PC-9 (cell line): ENCODE data around the gene MYO1C. TPM values are rescaled to one million over a fixed set of nuclear protein-coding genes. Genes with fewer than 3 reads are reported as not detected.
"Not testable (repeated sequence)": the region's sequence is repeated elsewhere in the genome, so short reads cannot be mapped to it uniquely, and the experiment has no call there.

Experiments used
- BruUV-seq: library from RNA; stranded (reverse); fragments of 400-500 nt; replicated peaks from 2 replicates; lab custom pipeline; 2021; lab: Mats Ljungman, UMichigan
- CTCF ChIA-PET: fragments of 300-600 bp; sonication (Branson Sonifier 250); formaldehyde crosslinking; loops from one replicate; lab custom pipeline; 2022; ENCODE audit warnings: antibody characterized with exemption; lab: Charles Lee
- POLR2A ChIA-PET: fragments of 300-600 bp; sonication (Branson Sonifier 250); formaldehyde crosslinking; loops from one replicate; lab custom pipeline; 2022; ENCODE audit warnings: antibody characterized with exemption; ENCODE audit not compliant: unreplicated experiment; lab: Charles Lee
- DNase-seq, 2 experiments: peaks; one replicate each; pipeline versions ENCODE4 v3.0.0 to v3.0.0-alpha.2; 2015 to 2022; ENCODE audit warnings: mixed read lengths in 1 of 2
- H2AFZ ChIP-seq: fragments of 200-600 bp; sonication (generic); 2 replicates; pipeline ENCODE4 v1.8.1; 2017; ENCODE audit warnings: antibody characterized with exemption
- H3F3A ChIP-seq: fragments of 200-600 bp; sonication (generic); 2 replicates; pipeline ENCODE4 v1.8.1; 2017; ENCODE audit warnings: antibody characterized with exemption, mild to moderate bottlenecking, low read depth; ENCODE audit not compliant: insufficient read depth
- H3K27ac ChIP-seq: fragments of 200-600 bp; sonication (generic); 2 replicates; pipeline ENCODE4 v1.6.1; 2016; ENCODE audit warnings: mixed run types
- H3K27me3 ChIP-seq: fragments of 200-600 bp; sonication (generic); 2 replicates; pipeline ENCODE4 v1.6.1; 2016; ENCODE audit warnings: low read depth, mixed run types; ENCODE audit not compliant: insufficient read depth
- H3K36me3 ChIP-seq: fragments of 200-600 bp; sonication (generic); 2 replicates; pipeline ENCODE4 v1.6.1; 2016; ENCODE audit warnings: low read depth, mixed run types
- H3K4me1 ChIP-seq: fragments of 200-600 bp; sonication (generic); replicated peaks from 2 replicates; pipeline ENCODE4 v1.6.1; 2016; ENCODE audit warnings: mixed run types; ENCODE audit not compliant: insufficient read depth
- H3K4me2 ChIP-seq: fragments of 200-600 bp; sonication (generic); 2 replicates; pipeline ENCODE4 v1.6.1; 2017; ENCODE audit warnings: mixed run types
- H3K4me3 ChIP-seq: fragments of 200-600 bp; sonication (generic); 2 replicates; pipeline ENCODE4 v1.6.1; 2016; ENCODE audit warnings: mixed run types
- H3K79me2 ChIP-seq: fragments of 200-600 bp; sonication (generic); 2 replicates; pipeline ENCODE4 v1.6.1; 2017; ENCODE audit warnings: low read depth, mixed run types
- H3K9me2 ChIP-seq: fragments of 200-600 bp; sonication (generic); 2 replicates; pipeline ENCODE4 v1.8.1; 2017; ENCODE audit warnings: mild to moderate bottlenecking; ENCODE audit not compliant: insufficient read depth
- H3K9me3 ChIP-seq: fragments of 200-600 bp; sonication (generic); 2 replicates; pipeline ENCODE4 v1.8.1; 2016; ENCODE audit warnings: low read depth; ENCODE audit not compliant: insufficient read depth
- H4K20me1 ChIP-seq: fragments of 200-600 bp; sonication (generic); 2 replicates; pipeline ENCODE4 v1.8.1; 2017; ENCODE audit not compliant: insufficient read depth
- EZH2 ChIP-seq: fragments of 200-600 bp; sonication (generic); IDR thresholded peaks from 2 replicates; pipeline ENCODE4 v1.8.0; 2017; ENCODE audit warnings: antibody characterized with exemption, low read depth
- intact Hi-C: fragments of 100-400 bp; cut with micrococcal nuclease; formaldehyde crosslinking; loops from one replicate; pipeline ENCODE4 v1.10.0; 2022; ENCODE audit not compliant: unreplicated experiment
- total RNA-seq: library from RNA; stranded (reverse); gene quantifications from 2 replicates; pipeline ENCODE4 v1.2.3, GENCODE V29; 2021
- TF ChIP-seq, protein P1 (sequence below): fragments of 200-600 bp; sonication (generic); conservative IDR thresholded peaks from 2 replicates; pipeline ENCODE4 v1.6.1; 2017; ENCODE audit warnings: mixed run types, antibody characterized with exemption, mild to moderate bottlenecking, moderate library complexity

Gene MYO1C
- total RNA-seq, 1 experiment from 2014 or later = 237 TPM

DNA sequence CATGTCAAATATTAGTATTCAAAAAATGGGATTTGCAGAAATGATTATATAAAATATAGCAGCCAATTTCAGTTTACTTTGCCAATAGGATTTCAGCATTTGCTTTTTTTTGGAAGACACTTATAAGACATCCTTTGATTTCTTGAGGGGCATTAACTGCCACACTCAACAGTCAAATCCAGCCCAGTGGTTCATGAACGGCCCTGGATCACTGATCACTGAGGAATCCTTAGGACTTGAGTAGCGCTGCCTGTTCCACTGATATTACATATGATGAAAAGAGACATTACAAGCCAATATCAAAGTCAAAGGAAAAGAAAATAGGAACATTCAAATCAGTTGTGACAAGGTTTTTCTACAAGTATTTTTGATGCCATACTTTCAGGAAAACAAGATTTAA is 71.5 kb downstream of the MYO1C start:
- Histone ChIP-seq H4K20me1 (peaks cover 34% of the 10 kb centered on the region), H3F3A (peaks cover 50% of the 10 kb centered on the region), H3K36me3 (peaks cover 22% of the 10 kb centered on the region), H2AFZ (no peak overlapping the region), H3K27me3 (no peaks in the 10 kb centered on the region), H3K4me2 (no peak overlapping the region), H3K27ac (no peak overlapping the region), H3K4me1 (peaks cover 10% of the 10 kb centered on the region), H3K79me2 (peaks cover 30% of the 10 kb centered on the region), H3K9me2 (no peaks in the 10 kb centered on the region), H3K4me3 (no peak overlapping the region), H3K9me3 (no peaks in the 10 kb centered on the region)
- TF ChIP-seq, protein P1, sequence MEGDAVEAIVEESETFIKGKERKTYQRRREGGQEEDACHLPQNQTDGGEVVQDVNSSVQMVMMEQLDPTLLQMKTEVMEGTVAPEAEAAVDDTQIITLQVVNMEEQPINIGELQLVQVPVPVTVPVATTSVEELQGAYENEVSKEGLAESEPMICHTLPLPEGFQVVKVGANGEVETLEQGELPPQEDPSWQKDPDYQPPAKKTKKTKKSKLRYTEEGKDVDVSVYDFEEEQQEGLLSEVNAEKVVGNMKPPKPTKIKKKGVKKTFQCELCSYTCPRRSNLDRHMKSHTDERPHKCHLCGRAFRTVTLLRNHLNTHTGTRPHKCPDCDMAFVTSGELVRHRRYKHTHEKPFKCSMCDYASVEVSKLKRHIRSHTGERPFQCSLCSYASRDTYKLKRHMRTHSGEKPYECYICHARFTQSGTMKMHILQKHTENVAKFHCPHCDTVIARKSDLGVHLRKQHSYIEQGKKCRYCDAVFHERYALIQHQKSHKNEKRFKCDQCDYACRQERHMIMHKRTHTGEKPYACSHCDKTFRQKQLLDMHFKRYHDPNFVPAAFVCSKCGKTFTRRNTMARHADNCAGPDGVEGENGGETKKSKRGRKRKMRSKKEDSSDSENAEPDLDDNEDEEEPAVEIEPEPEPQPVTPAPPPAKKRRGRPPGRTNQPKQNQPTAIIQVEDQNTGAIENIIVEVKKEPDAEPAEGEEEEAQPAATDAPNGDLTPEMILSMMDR = no peak
- no peak for TF ChIP-seq EZH2
- no peak for DNase-seq
- CTCF ChIA-PET = no interaction called here
- BruUV-seq = no TSS peak
- intact Hi-C loops = no loop called here
- POLR2A ChIA-PET = no interaction called here

DNA sequence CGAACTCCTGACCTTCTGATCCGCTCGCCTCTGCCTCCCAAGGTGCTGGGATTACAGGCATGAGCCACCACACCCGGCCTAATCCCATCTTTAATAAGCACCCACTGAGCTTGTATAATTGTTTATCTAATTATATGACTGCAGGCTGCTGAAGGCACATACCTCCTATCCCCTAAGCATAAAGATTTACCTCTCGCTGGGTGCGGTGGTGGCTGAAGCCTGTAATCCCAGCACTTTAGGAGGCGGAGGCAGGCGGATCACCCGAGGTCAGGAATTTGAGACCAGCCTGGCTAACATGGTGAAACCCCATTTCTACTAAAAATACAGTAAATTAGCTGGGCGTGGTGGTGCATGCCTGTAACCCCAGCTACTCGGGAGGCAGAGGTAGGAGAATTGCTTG is 72.3 kb downstream of the MYO1C start:
- Histone ChIP-seq H3K36me3 (peaks cover 22% of the 10 kb centered on the region), H3K4me3 (no peak overlapping the region), H3K4me1 (peaks cover 10% of the 10 kb centered on the region), H3K27ac (no peak overlapping the region), H4K20me1 (peaks cover 34% of the 10 kb centered on the region), H3K9me3 (no peaks in the 10 kb centered on the region), H3K27me3 (no peaks in the 10 kb centered on the region), H3F3A (peaks cover 50% of the 10 kb centered on the region), H2AFZ (no peak overlapping the region), H3K4me2 (no peak overlapping the region), H3K79me2 (peaks cover 22% of the 10 kb centered on the region), H3K9me2 (no peaks in the 10 kb centered on the region)
- intact Hi-C loops = no loop called here
- ChIA-PET CTCF (no interaction called here), POLR2A (no interaction called here)
- TF ChIP-seq, protein P1 = no peak
- no peak for TF ChIP-seq EZH2
- BruUV-seq = no TSS peak
- DNase-seq = no peak

DNA sequence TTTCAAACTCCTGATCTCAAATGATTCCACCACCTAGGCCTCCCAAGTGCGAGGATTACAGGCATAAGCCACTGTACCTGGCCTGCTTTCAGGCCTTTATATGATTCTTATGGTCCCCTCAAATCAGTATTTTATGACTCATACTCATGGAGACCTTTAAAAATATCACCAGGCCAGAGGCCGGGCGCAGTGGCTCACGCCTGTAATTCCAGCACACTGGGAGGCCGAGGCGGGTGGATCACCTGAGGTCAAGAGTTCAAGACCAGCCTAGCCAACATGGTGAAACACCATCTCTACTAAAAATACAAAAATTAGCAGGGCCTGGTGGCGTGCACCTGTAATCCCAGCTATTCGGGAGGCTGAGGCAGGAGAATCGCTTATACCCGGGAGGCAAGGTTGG is 74.0 kb downstream of the MYO1C start:
- DNase-seq, BruUV-seq, H3K9me3 ChIP-seq, H2AFZ ChIP-seq, H3K9me2 ChIP-seq, POLR2A ChIA-PET, H3K27ac ChIP-seq, H3K4me2 ChIP-seq, H3K4me3 ChIP-seq, intact Hi-C loops, H3K27me3 ChIP-seq: not testable (repeated sequence)
- peaks cover 30% of the 10 kb centered on the region for H4K20me1 ChIP-seq
- H3K79me2 ChIP-seq = peaks cover 21% of the 10 kb centered on the region
- H3K4me1 ChIP-seq = peaks cover 13% of the 10 kb centered on the region
- peaks cover 22% of the 10 kb centered on the region for H3K36me3 ChIP-seq
- CTCF ChIA-PET = interaction anchor here (0.6 kb wide), 1 partner anchor 39 kb away, joined by 3 read pairs; no protein-coding TSS in a partner anchor
- H3F3A ChIP-seq = peaks cover 45% of the 10 kb centered on the region

DNA sequence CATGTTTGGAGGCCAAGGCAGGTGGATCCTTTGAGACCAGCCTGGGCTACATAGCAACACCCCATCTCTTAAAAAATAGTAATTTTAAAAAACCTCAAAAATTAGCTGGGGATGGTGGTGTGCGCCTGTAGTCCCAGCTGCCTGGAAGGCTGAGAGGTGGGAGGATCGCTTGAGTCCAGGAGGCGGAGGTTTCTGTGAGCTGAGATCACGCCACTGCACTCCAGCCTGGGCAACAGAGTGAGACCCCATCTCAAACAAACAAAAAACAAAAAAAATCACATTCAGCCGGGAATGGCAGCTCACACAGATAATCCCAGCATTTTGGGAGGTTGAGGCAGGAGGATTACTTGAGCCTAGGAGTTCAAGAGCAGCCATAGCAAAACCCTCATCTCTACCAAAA is 76.1 kb downstream of the MYO1C start:
- intact Hi-C loops = no loop called here
- no peak overlapping the region for H3K4me3 ChIP-seq
- no peaks in the 10 kb centered on the region for H3K9me2 ChIP-seq
- peaks cover 16% of the 10 kb centered on the region for H4K20me1 ChIP-seq
- no peaks in the 10 kb centered on the region for H3K27me3 ChIP-seq
- H3K4me1 ChIP-seq = peaks cover 14% of the 10 kb centered on the region
- peaks cover 50% of the 10 kb centered on the region for H3F3A ChIP-seq
- H3K36me3 ChIP-seq = peaks cover 15% of the 10 kb centered on the region
- ChIA-PET CTCF (no interaction called here), POLR2A (interaction anchor here (0.6 kb wide), 1 partner anchor 20 kb away, joined by 6 read pairs; no protein-coding TSS in a partner anchor)
- TF ChIP-seq, protein P1 = no peak
- no peak for TF ChIP-seq EZH2
- no peak overlapping the region for H3K27ac ChIP-seq
- H2AFZ ChIP-seq = no peak overlapping the region
- peaks cover 8% of the 10 kb centered on the region; the same call in 1 of the 2 replicates for H3K79me2 ChIP-seq
- DNase-seq = no peak
- no TSS peak for BruUV-seq
- no peak overlapping the region for H3K4me2 ChIP-seq
- no peaks in the 10 kb centered on the region for H3K9me3 ChIP-seq
